SU-DHL-6 (cell line): Measurements from ENCODE around the gene REN.

Source experiments
- H2AFZ ChIP-seq: fragments of 200-600 bp; sonication (generic); 2 replicates; pipeline ENCODE4 v1.6.1; 2014; ENCODE audit warnings: low read depth, mild to moderate bottlenecking, moderate library complexity, mixed read lengths, antibody characterized with exemption, low read length; ENCODE audit not compliant: severe bottlenecking
- H3F3A ChIP-seq: fragments of 200-600 bp; shearing (Covaris generic); 2 replicates; pipeline ENCODE4 v1.6.0; 2016; ENCODE audit warnings: antibody characterized with exemption, mild to moderate bottlenecking; ENCODE audit not compliant: insufficient read depth
- H3K27ac ChIP-seq: fragments of 200-600 bp; sonication (generic); 2 replicates; pipeline ENCODE4 v1.5.1; 2016; ENCODE audit warnings: low read depth, mild to moderate bottlenecking, low read length, moderate library complexity, mixed read lengths
- H3K27me3 ChIP-seq: fragments of 200-600 bp; sonication (generic), shearing (Covaris generic); 2 replicates; pipeline ENCODE4 v1.6.0; 2014; ENCODE audit warnings: mild to moderate bottlenecking, low read length
- H3K36me3 ChIP-seq: fragments of 200-600 bp; sonication (generic); 2 replicates; pipeline ENCODE4 v1.6.1; 2014; ENCODE audit warnings: mild to moderate bottlenecking, low read length, mixed read lengths
- H3K4me2 ChIP-seq: fragments of 300-600, 200-600 bp; shearing (Covaris generic), sonication (generic); 2 replicates; pipeline ENCODE4 v1.6.0; 2014; ENCODE audit warnings: low read length, low read depth, mild to moderate bottlenecking; ENCODE audit not compliant: poor library complexity, severe bottlenecking
- H3K4me3 ChIP-seq: fragments of 200-600 bp; sonication (generic); 2 replicates; pipeline ENCODE4 v1.5.1; 2014; ENCODE audit warnings: antibody characterized with exemption, low read length, mild to moderate bottlenecking, mixed read lengths; ENCODE audit not compliant: insufficient read depth, poor library complexity, severe bottlenecking
- H3K79me2 ChIP-seq: fragments of 200-600 bp; sonication (generic); 2 replicates; pipeline ENCODE4 v1.6.1; 2014; ENCODE audit warnings: mild to moderate bottlenecking, low read length, moderate library complexity; ENCODE audit not compliant: insufficient read depth
- H3K9ac ChIP-seq: fragments of 200-600 bp; sonication (generic); 2 replicates; pipeline ENCODE4 v1.7.0; 2014; ENCODE audit warnings: mild to moderate bottlenecking, low read length
- H3K9me2 ChIP-seq: fragments of 200-600 bp; sonication (generic); replicated peaks from 2 replicates; pipeline ENCODE4 v1.6.1; 2014; ENCODE audit warnings: low read length; ENCODE audit not compliant: insufficient read depth
- H3K9me3 ChIP-seq: fragments of 200-600 bp; sonication (generic); 2 replicates; pipeline ENCODE4 v1.6.1; 2014; ENCODE audit warnings: low read length, mixed read lengths; ENCODE audit not compliant: insufficient read depth
- H4K20me1 ChIP-seq: fragments of 200-600 bp; sonication (generic); 2 replicates; pipeline ENCODE4 v1.6.1; 2014; ENCODE audit warnings: low read depth, mild to moderate bottlenecking, antibody characterized with exemption, low read length, moderate library complexity, mixed read lengths
- CTCF ChIP-seq: fragments of 200-600 bp; sonication (generic); IDR thresholded peaks from one replicate; pipeline ENCODE4 v1.5.1; 2017; ENCODE audit warnings: antibody characterized with exemption, mild to moderate bottlenecking, low read length, moderate library complexity; ENCODE audit not compliant: insufficient read depth, poor library complexity, severe bottlenecking
- EZH2phosphoT487 ChIP-seq: fragments of 200-600 bp; sonication (generic), shearing (Covaris generic); conservative IDR thresholded peaks from 2 replicates; pipeline ENCODE4 v1.6.1; 2018; ENCODE audit warnings: mild to moderate bottlenecking, antibody characterized with exemption, low read length, moderate library complexity, mixed read lengths

Gene REN

DNA sequence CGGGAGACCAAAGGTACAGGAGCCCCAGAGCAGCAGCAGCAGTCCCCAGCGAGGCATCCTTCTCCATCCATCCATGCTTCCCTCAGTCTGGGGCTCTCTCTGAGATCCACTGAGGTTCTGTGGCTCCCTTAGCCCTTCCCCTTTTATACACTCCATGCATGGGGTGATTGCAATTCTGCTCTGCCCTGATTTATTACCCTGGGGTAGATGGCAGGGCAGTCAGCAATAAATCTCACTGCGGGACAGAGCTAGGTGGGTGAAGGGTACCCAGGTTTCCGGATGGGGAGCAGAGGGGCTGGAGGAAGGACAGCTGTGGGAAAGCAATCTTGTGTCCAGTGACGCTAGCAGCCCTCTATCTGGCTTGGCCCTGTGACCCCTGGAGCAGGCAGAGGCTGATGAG, at the start of gene REN:
TSS of gene REN (minus strand) at position 119 of the 400 bp plus-strand sequence. CDS start at position 75, 44 bp downstream.
- Histone ChIP-seq H4K20me1 (no peaks in the 10 kb centered on the region), H3K79me2 (no peaks in the 10 kb centered on the region), H3K9me2 (no peaks in the 10 kb centered on the region), H3K27ac (no peak within 1 kb of the TSS), H3K9ac (no peak within 1 kb of the TSS), H3K36me3 (no peaks in the 10 kb centered on the region), H3F3A (no peaks in the 10 kb centered on the region), H2AFZ (no peak within 1 kb of the TSS), H3K4me2 (no peak within 1 kb of the TSS), H3K4me3 (no peak within 1 kb of the TSS), H3K27me3 (no peaks in the 10 kb centered on the region), H3K9me3 (peaks cover 23% of the 10 kb centered on the region; the same call in 1 of the 2 replicates)
- no peak for TF ChIP-seq EZH2phosphoT487
- TF ChIP-seq CTCF, result no peak

DNA sequence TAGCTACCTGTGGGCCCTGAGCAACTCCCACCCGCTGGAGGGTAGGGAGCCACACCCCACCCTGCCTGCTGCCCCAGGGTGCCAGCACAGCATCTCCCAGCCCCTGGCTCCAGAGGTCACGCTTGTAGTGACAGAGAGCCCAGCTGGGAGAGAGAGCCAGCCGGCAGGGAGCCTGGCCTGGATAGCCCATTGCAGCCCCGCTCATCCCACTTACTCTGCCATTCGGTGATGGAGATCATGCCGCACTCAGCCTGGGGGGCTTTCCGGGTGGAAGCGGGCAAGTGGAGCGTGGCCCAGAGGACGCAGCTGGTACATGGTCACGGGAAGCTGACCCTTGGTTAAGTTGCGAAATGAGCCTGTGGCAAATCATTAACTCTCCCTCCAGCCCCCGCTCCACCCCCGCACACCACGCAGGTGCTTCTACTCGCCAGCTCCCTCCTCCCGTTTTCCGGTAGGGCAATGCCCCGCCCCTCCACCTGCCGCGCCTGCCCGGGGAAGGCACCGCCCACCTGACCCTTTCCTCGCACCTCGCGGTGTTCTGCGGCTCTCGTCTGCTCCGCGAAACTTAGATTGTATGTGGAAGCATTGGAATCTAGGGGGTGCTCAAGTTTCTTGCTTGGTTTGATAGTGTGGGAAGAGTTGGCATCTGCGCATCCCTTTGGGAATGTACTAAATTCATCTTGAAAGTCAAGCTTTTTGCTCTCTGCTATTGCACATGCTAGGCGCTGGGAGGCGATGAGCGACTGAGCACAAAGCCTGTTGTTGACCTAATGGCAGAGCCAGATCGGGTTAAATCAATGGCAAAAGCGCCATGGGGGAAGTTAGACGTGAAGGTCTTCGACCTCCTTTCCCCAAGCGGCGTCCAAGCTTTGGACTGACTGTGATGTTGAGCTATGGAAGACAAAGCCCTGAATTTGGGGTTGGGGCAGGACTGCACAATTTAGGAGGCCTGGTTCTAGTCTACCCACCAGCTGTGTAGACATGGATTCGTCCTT, 47.8 kb upstream of the REN start, which contains the start of gene GOLT1A:
TSS of gene GOLT1A (minus strand) at position 321 of the 995 bp plus-strand sequence. CDS start at position 239, 82 bp downstream.
- H3K79me2 ChIP-seq, result no peaks in the 10 kb centered on the region
- H3K4me2 ChIP-seq, result no peak within 1 kb of the TSS
- no peaks in the 10 kb centered on the region for H3K9me2 ChIP-seq
- H3K27me3 ChIP-seq, result no peaks in the 10 kb centered on the region
- no peaks in the 10 kb centered on the region for H4K20me1 ChIP-seq
- H2AFZ ChIP-seq, result no peak within 1 kb of the TSS
- no peak for TF ChIP-seq EZH2phosphoT487
- TF ChIP-seq CTCF, result no peak
- no peaks in the 10 kb centered on the region for H3F3A ChIP-seq
- no peaks in the 10 kb centered on the region for H3K9me3 ChIP-seq
- no peak within 1 kb of the TSS for H3K27ac ChIP-seq
- H3K36me3 ChIP-seq, result no peaks in the 10 kb centered on the region
- H3K4me3 ChIP-seq, result no peak within 1 kb of the TSS
- no peak within 1 kb of the TSS for H3K9ac ChIP-seq

DNA sequence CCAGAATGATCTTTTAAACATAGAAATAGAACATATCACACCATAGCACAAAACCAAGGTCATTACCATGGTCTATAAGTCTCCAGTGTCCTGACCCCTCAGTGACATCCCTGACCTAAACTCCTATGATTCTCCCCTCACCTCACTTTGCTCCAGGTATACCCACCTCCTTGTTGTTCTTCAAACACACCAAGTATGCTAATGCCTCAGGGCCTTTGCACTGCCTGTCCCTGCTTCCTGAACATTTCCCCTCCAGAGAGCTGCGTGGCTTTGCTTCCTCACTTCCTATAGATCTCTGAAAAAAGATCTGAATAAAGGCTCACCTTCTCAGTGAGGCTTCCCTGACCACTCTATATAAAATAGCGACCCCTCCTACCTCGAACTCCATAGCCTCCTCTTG, 46.6 kb upstream of the REN start:
- H3K4me2 ChIP-seq, result no peak overlapping the region
- no peaks in the 10 kb centered on the region for H3F3A ChIP-seq
- H3K9me3 ChIP-seq, result no peaks in the 10 kb centered on the region
- H3K27me3 ChIP-seq, result no peaks in the 10 kb centered on the region
- no peak overlapping the region for H2AFZ ChIP-seq
- no peak overlapping the region for H3K27ac ChIP-seq
- H3K36me3 ChIP-seq, result no peaks in the 10 kb centered on the region
- no peak overlapping the region for H3K9ac ChIP-seq
- H4K20me1 ChIP-seq, result no peaks in the 10 kb centered on the region
- no peaks in the 10 kb centered on the region for H3K79me2 ChIP-seq
- no peak overlapping the region for H3K4me3 ChIP-seq
- no peaks in the 10 kb centered on the region for H3K9me2 ChIP-seq
- TF ChIP-seq CTCF (no peak), EZH2phosphoT487 (no peak)
